DND-41 (cell line): Measurements from ENCODE around the gene ULK1.

ENCODE experiments used
- CTCF ChIP-seq: IDR thresholded peaks from 2 replicates; pipeline ENCODE4 v1.5.1; 2012; ENCODE audit warnings: borderline replicate concordance, low read length, moderate library complexity, mild to moderate bottlenecking; ENCODE audit not compliant: poor library complexity, severe bottlenecking; ENCODE audit errors: extremely low read depth
- EZH2 ChIP-seq: IDR thresholded peaks from 3 replicates; pipeline ENCODE4 v1.6.1; 2012; ENCODE audit warnings: borderline replicate concordance, low read depth, mild to moderate bottlenecking, moderate library complexity, low read length, inconsistent platforms; ENCODE audit not compliant: severe bottlenecking

DNA sequence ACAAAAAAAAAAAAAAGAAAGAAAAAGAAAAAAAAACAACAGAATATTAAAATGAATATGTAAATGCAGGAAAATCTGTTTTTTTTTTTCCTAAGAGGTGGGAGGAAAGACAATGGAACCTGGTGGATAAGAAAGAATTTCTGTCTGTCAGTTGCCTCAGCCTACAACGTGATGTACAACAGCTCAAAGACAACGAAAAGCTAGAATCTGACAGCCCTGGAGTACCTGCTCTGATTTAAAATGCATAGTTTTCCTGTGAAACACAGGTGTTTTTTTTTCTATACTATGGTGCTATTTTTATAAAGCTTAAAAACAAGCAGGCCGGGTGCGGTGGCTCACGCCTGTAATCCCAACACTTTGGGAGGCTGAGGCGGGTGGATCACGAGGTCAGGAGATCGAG is 30.0 kb upstream of the ULK1 start:
- TF ChIP-seq EZH2 (no peak), CTCF (no peak)
